NCI-H446 treated with DMSO at 0.1 percent for 48 hours (cell line): ENCODE measurements around the gene SELENBP1.
A peak's percentile ranks its signal among the peaks of the same experiment; 100 is the strongest.
"Not testable (repeated sequence)": the region's sequence is repeated elsewhere in the genome, so short reads cannot be mapped to it uniquely, and the experiment has no call there.

Experiments
- DNase-seq: peaks from one replicate; lab custom pipeline; 2025; lab: John Stamatoyannopoulos, UW

Gene SELENBP1

DNA sequence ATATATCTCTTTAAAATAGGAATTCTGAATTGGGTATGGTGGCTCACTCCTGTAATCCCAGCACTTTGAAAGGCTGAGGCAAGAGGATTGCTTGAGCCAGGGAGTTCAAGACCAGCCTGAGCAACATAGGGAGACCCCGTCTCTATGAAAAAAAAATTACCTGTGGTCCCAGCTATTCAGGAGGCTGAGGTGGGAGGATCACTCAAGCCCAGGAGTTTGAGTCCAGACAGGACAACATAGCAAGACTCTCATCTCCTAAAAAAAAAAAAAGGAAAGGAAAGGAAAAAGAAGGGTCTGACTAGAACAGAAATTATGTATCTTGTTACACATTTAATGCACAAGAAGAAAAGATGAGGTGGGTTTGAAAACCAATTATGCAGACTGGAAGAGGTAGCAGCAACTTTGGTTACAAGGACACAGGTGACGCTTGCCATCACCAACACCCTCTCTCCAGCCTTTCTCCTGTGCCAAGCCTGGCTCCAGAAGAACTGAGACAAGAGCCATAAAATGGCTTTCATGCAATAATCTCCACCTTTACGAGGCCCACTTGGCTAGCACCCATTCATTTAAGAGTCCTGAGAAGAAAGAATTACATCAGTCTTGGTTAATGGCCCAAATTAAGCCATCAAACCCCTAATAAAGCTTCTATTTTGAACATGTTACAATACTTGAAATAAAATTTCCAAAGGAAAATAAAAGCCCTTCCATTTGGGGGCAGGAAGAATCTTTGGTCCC lies 4.8 kb upstream of the SELENBP1 start:
- no peak for DNase-seq

- no peak for DNase-seq
Measured at GRCh38 chr1:151373196-151373595, 691 bp upstream of the SELENBP1 start.

GRCh38 chr1:151371370-151372057 lies 991 bp downstream of the SELENBP1 start:
- peak; percentile 47 for DNase-seq

- no peak for DNase-seq
Measured at GRCh38 chr1:151370211-151370911, 2.1 kb downstream of the SELENBP1 start.

DNA sequence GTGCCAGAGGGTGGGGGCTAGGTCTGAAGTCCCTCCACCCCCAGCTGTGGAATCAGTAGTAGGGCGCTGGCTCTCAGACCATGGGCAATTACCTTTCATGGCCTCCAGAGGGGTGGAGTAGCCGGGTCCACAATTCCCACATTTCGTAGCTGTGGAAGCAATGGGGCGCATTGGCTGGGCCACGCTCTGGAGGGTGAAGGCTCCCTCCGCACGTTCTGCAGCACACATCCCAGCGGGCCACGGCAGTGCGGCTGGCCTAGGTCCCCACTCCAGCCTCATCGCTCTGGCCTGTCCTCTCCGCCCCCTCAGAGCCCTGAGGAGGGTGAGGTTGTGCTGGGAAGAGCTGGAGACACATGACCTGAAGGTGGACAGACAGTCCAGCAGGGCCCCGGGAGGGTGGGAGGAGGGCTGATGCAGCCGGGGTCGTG lies 2.9 kb downstream of the SELENBP1 start:
- no peak for DNase-seq

GRCh38 chr1:151369302-151369610 lies 3.2 kb downstream of the SELENBP1 start:
- no peak for DNase-seq

DNA sequence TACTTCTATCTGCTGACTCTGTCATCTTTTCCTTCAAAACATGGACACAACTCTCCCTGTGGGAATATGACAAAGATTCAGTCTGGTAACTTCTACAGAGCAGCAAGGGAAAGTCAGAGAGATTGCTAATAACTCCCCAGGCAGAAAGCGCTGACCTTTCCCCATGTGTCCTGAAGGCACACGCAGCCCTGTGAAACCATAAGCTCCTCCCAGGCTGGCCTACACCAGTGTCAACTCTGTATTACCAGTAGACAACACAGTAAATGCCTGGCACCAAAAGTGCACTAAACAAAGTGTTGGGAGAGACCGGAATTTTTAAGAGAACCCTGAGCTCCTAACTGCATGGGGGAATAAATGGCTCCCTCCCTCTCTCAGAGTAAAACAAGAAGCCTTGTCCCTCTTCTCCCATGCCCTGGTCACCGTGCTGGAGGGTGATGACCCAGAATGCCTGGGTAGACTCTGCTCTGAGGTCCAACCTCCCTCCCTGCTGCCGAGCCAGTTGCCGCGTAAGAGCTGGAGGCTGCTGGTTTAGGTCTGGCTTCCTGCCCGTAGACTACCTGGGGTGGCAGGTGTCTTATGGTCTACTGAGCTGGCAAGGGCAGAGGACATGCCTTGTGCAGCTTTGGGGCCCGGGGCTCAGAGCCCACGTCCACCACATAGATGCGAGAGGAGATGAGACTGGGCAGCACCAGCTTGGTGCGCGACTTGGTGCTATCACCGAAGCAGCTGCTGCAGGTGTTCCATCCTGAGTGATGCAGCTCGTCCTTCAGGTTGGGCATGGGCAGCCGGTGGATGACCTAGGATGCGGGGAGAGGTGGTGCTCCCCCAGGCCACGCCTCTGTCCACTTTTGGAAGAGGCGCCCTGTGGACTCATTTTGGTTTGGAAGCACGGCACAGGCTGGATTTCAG lies 3.9 kb downstream of the SELENBP1 start:
- DNase-seq, result no peak

DNA sequence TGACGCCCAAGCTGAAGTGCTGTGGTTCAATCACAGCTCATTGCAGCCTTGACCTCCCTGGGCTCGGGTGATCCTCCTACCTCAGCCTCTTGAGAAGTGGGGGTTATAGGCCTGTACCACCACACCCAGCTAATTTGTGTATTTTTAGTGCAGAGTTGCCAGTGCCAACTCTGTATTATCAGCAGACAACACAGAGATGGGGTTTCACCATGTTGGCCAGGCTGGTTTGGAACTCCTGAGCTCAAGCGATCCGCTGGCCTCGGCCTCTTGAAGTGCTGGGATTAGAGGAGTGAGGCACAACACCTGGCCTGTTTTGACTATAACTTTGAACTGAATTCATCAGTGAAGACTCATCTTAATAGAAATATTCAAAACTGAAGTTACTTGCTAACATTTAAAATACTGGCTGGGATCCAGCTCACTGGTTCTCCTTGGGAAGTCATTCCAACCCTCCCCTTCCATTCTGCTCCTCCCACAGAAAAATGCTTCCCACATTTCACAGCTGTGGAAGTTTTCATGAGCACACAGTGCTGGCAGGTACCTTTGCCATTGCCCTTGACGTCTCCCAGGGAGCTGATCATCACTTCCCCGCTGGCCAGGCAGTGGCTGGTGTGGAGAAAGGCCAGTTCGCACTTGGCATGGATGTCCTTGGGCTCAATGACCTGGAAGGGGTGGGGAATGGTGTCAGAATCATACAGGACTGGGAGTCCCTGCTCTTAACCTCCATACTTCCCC lies 4.7 kb downstream of the SELENBP1 start:
- no peak for DNase-seq

- DNase-seq, result no peak
Measured at GRCh38 chr1:151364996-151365395, 7.5 kb downstream of the SELENBP1 start.

DNA sequence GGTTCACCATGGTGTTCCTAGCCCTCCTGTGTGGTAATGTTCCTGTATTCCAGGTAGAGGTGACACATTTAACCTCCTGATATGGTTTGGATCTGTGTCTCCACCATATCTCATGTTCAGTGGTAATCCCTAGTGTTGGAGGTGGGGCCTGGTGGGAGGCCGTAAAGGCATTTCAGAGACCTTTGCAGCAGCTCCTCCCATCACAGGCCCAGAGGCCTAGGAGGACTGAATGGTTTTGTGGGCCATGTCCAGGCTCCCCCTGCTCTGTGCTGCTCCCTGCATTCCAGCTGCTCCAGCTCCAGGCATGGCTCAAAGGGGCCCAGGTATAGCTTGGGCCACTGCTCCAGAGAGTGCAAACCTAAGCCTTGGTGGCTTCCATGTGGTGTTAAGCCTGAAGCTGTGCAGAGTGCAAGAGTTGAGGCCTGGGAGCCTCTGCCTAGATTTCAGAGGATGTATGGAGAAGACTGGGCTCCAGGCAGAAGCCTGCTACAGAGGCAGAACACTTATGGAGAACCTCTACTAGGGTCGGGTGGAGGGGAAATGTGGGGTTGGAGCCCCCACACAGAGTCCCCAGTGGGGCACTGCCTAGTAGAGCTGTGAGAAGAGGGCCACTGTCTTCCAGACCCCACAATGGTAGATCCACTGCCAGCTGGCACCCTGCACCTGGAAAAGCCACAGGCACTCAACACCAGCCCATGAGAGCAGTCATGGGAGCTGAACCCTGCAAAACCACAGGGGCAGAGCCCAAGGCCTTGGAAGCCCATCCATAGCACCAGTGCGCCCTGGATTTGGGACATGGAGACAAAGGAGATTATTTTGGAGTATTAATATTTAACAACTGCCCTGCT lies 10.0 kb downstream of the SELENBP1 start:
- no peak for DNase-seq

DNA sequence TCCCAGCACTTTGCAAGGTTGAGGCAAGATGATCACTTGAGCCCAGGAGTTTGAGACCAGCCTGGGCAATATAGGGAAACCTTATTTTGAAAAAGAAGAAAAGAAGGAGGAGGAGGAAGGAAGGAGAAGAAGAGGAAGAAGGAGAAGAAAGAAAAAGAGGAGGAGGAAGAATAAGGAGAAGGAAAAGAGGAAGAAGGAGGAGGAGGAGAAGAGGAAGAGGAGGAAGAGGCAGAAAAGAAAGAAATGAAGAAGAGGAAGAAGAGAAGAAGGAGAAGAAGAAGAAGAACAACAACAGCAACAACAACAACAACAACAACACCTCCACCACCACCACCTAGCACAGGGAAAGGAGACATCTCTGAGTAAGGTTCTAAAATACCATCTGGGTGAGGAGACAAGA lies 10.6 kb downstream of the SELENBP1 start:
- no peak for DNase-seq

DNA sequence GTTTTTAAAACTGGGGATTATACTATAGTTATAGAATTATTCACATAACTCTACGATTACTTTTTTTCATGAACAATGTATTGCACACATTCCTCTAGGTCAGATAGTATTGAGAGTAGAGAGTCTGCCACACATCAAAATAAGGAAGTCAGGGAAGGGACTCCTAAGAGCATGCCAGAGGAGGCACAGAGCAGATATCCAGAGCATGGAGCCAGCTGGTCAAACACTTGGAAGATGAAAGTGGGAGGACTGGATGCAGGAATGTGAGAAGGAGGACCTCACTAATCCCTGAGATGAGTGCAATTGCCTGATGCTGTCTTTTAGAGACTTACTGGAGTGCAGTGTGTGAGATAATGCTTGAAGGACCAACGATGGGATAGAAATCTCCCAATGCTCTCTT lies 15.8 kb downstream of the SELENBP1 start:
- DNase-seq, result no peak

GRCh38 chr1:151352021-151352718 lies 20.3 kb downstream of the SELENBP1 start:
- peak; percentile 84 for DNase-seq

DNA sequence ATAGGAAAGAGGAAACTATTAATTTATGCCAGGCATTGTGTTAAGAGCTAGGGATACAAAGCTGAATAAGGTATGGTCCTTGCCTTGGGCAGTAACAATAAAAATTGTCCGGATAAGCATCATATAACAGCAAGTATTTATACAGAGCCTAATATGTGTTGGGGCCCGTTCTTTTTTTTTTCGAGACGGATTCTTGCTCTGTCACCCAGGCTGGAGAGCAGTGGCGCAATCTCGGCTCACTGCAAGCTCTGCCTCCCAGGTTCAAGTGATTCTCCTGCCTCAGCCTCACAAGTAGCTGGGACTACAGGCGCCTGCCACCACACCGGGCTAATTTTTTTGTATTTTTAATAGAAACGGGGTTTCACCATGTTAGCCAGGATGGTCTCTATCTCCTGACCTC lies 22.2 kb downstream of the SELENBP1 start:
- not testable (repeated sequence) for DNase-seq

- no peak for DNase-seq
Measured at GRCh38 chr1:151347523-151348246, 24.8 kb downstream of the SELENBP1 start.

GRCh38 chr1:151346769-151347522 lies 25.6 kb downstream of the SELENBP1 start, which contains the start of gene RFX5:
TSS of gene RFX5 (minus strand) at chr1:151347252. CDS start at chr1:151346320, 932 bp downstream.
- peak; percentile 98 for DNase-seq

GRCh38 chr1:151346082-151346768 lies 26.3 kb downstream of the SELENBP1 start:
- DNase-seq, result no peak

DNA sequence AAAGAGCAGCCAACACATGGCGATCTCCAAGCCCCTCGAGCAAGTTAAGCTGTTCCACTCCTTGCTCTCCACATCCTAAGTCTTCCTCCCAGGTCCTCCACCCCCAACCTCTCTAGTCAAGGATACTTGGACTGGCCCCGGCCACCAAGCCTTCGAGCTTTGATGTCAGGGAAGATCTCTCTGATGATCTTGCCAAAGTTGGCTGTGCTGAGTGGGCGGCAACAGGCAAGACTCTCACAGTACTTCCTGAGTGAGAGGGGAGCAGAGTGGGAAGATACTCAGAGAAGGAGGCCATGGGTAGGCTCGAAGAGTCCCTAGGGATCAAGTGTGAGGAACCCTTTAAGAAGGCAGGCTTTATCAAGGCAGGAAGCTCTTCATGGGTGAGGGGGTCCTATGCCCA lies 28.2 kb downstream of the SELENBP1 start:
- no peak for DNase-seq
